ENCODE results near the gene SLC16A10.

DNA sequence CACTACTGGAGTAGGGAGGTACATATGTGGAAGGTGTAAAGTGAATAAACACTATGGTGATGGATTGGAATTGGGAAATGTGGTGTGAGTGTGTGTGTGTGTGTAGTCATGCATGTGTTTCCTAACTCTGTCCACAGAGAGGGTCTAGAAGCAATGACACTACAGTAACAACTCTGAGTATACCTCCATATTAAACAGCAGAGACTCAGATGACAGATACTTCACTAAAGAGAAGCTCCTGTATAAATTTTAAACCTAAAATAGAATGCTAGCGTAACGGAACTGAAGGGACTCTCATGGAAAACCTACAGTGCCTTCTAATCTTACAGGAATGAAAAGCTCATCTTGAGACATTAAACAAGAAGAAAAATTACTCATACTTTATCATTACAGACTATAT is 150.5 kb downstream of the SLC16A10 start:
- no peak for TF ChIP-seq GATA2 (IDR thresholded peaks at IDR 0.05; ENCODE audit: low read depth, low read length)
- TF ChIP-seq GATA3 (IDR thresholded peaks at IDR 0.05; ENCODE audit: low read depth, low read length) = no peak
